Loucy (cell line): ENCODE measurements around the gene CTXN3.
"Not testable (repeated sequence)": the region's sequence is repeated elsewhere in the genome, so short reads cannot be mapped to it uniquely, and the experiment has no call there.

Experiments used
- H2AFZ ChIP-seq: fragments of 200-600 bp; sonication (generic); 2 replicates; pipeline ENCODE4 v1.6.0; 2016; ENCODE audit warnings: antibody characterized with exemption, mild to moderate bottlenecking, low read length, moderate library complexity
- H3F3A ChIP-seq: fragments of 200-600 bp; 2 replicates; pipeline ENCODE4 v1.6.0; 2016; ENCODE audit warnings: antibody characterized with exemption, low read depth, mild to moderate bottlenecking
- H3K27me3 ChIP-seq: fragments of 200-600 bp; sonication (generic); 2 replicates; pipeline ENCODE4 v1.6.1; 2014; ENCODE audit warnings: low read length, mild to moderate bottlenecking; ENCODE audit not compliant: insufficient read depth, poor library complexity, severe bottlenecking
- H3K36me3 ChIP-seq: fragments of 200-600 bp; sonication (generic); 2 replicates; pipeline ENCODE4 v1.6.1; 2016; ENCODE audit warnings: low read length; ENCODE audit not compliant: insufficient read depth
- H3K4me1 ChIP-seq: fragments of 200-600 bp; sonication (generic); 2 replicates; pipeline ENCODE4 v1.5.1; 2014; ENCODE audit warnings: low read length, mild to moderate bottlenecking; ENCODE audit not compliant: insufficient read depth, poor library complexity, severe bottlenecking
- H3K4me2 ChIP-seq: fragments of 200-600 bp; sonication (generic); 2 replicates; pipeline ENCODE4 v1.6.0; 2014; ENCODE audit warnings: antibody characterized with exemption, low read length, low read depth, mild to moderate bottlenecking; ENCODE audit not compliant: poor library complexity, severe bottlenecking
- H3K4me3 ChIP-seq: fragments of 200-600 bp; sonication (generic); 2 replicates; pipeline ENCODE4 v1.5.1; 2014; ENCODE audit warnings: low read length, mild to moderate bottlenecking, mixed read lengths; ENCODE audit not compliant: poor library complexity, severe bottlenecking
- H3K79me2 ChIP-seq: fragments of 200-600 bp; sonication (generic); 2 replicates; pipeline ENCODE4 v1.6.1; 2014; ENCODE audit warnings: low read length; ENCODE audit not compliant: insufficient read depth
- H3K9ac ChIP-seq: fragments of 200-600 bp; sonication (generic); 2 replicates; pipeline ENCODE4 v1.6.0; 2014; ENCODE audit warnings: mild to moderate bottlenecking, low read depth, low read length, moderate library complexity; ENCODE audit not compliant: poor library complexity, severe bottlenecking
- H3K9me2 ChIP-seq: fragments of 200-600 bp; sonication (generic); replicated peaks from 2 replicates; pipeline ENCODE4 v1.6.1; 2016; ENCODE audit warnings: low read depth, low read length, mixed read lengths
- H3K9me3 ChIP-seq: fragments of 200-600 bp; sonication (generic); 2 replicates; pipeline ENCODE4 v1.6.1; 2014; ENCODE audit warnings: mild to moderate bottlenecking, antibody characterized with exemption, low read length, low read depth; ENCODE audit not compliant: insufficient read depth
- H4K20me1 ChIP-seq: fragments of 200-600 bp; sonication (generic); 2 replicates; pipeline ENCODE4 v1.6.0; 2014; ENCODE audit warnings: antibody characterized with exemption, low read length, mild to moderate bottlenecking; ENCODE audit not compliant: insufficient read depth, poor library complexity, severe bottlenecking
- EZH2phosphoT487 ChIP-seq: fragments of 200-600 bp; IDR thresholded peaks from 2 replicates; pipeline ENCODE4 v1.6.1; 2018; ENCODE audit warnings: antibody characterized with exemption, mild to moderate bottlenecking, moderate library complexity, borderline replicate concordance
- TF ChIP-seq, protein P1 (sequence below): fragments of 200-600 bp; sonication (generic); conservative IDR thresholded peaks from 2 replicates; pipeline ENCODE4 v1.5.1; 2014; ENCODE audit warnings: mild to moderate bottlenecking, antibody characterized with exemption, low read length

Gene CTXN3

GRCh38 chr5:127667926-127668325 is 19.0 kb downstream of the CTXN3 start:
- H3K27me3 ChIP-seq, result no peaks in the 10 kb centered on the region
- no peak for TF ChIP-seq EZH2phosphoT487
- TF ChIP-seq, protein P1, sequence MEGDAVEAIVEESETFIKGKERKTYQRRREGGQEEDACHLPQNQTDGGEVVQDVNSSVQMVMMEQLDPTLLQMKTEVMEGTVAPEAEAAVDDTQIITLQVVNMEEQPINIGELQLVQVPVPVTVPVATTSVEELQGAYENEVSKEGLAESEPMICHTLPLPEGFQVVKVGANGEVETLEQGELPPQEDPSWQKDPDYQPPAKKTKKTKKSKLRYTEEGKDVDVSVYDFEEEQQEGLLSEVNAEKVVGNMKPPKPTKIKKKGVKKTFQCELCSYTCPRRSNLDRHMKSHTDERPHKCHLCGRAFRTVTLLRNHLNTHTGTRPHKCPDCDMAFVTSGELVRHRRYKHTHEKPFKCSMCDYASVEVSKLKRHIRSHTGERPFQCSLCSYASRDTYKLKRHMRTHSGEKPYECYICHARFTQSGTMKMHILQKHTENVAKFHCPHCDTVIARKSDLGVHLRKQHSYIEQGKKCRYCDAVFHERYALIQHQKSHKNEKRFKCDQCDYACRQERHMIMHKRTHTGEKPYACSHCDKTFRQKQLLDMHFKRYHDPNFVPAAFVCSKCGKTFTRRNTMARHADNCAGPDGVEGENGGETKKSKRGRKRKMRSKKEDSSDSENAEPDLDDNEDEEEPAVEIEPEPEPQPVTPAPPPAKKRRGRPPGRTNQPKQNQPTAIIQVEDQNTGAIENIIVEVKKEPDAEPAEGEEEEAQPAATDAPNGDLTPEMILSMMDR, result no peak
- H4K20me1 ChIP-seq, result no peaks in the 10 kb centered on the region
- no peak overlapping the region for H3K4me2 ChIP-seq
- no peaks in the 10 kb centered on the region for H3K9me3 ChIP-seq
- no peaks in the 10 kb centered on the region for H3K79me2 ChIP-seq
- no peaks in the 10 kb centered on the region for H3F3A ChIP-seq
- no peaks in the 10 kb centered on the region for H3K36me3 ChIP-seq
- no peak overlapping the region for H2AFZ ChIP-seq
- H3K9me2 ChIP-seq, result no peaks in the 10 kb centered on the region
- H3K9ac ChIP-seq, result no peak overlapping the region
- no peaks in the 10 kb centered on the region for H3K4me1 ChIP-seq
- no peak overlapping the region for H3K4me3 ChIP-seq

DNA sequence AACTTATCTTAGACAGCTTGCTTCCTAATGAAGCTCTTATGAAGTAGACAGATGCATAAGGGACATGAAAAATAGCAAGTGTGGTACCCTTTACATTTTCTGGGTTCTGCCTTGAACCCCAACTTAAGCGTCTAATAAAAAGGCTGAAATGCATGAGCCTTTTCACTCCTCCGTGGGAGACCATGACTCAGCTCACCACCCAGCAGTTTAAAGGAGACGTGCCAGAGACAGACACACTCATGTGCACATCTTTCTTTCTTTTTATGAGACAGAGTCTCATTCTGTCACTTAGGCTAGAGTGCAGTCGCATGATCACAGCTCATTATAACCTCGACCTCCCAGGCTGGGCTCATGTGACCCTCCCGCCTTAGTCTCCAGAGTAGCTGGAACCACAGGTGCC is 22.3 kb downstream of the CTXN3 start:
- TF ChIP-seq, protein P1, result no peak
- no peak for TF ChIP-seq EZH2phosphoT487
- Histone ChIP-seq H3K9ac (no peak overlapping the region), H3K4me1 (no peaks in the 10 kb centered on the region), H3K9me3 (no peaks in the 10 kb centered on the region), H3K36me3 (no peaks in the 10 kb centered on the region), H3F3A (no peaks in the 10 kb centered on the region), H2AFZ (no peak overlapping the region), H3K4me2 (no peak overlapping the region), H4K20me1 (no peaks in the 10 kb centered on the region), H3K79me2 (no peaks in the 10 kb centered on the region), H3K4me3 (no peak overlapping the region), H3K9me2 (no peaks in the 10 kb centered on the region), H3K27me3 (no peaks in the 10 kb centered on the region)

DNA sequence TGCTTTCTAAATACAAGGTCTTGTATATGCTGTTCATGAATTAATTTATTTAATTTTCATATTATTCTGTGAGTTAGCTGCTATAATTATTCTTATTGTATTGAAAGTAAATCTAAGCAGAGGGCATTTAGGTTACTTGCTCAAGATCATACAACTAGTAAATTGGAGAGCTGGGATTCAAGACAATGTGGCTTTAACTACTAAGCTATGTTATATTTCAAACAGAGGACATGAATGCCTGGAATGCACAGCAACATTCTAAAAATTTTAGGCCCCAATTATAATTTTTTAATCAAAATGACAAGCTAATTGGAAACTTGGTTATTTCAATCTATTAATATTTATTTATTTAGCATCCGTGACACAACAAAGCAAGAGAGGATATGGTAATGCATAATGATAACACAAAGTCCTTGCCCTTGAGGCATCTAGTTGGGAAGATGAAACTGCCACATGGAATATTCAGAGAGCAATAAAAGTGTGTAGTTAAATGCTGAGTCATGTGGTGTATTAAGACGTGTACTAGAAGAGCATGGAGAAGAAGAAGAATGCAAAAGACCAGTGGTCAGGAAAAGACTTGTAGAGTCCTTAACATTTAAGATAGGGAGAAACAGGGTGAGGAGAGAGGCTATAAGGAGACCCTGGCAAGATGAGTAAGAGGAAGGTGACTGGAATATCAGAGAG is 24.4 kb downstream of the CTXN3 start:
- H3K79me2 ChIP-seq, result no peaks in the 10 kb centered on the region
- no peaks in the 10 kb centered on the region for H3K36me3 ChIP-seq
- TF ChIP-seq, protein P1, result no peak
- no peak for TF ChIP-seq EZH2phosphoT487
- no peaks in the 10 kb centered on the region for H3K27me3 ChIP-seq
- H3K9me3 ChIP-seq, result no peaks in the 10 kb centered on the region
- H3F3A ChIP-seq, result no peaks in the 10 kb centered on the region
- H3K9me2 ChIP-seq, result no peaks in the 10 kb centered on the region
- H3K9ac ChIP-seq, result no peak overlapping the region
- no peak overlapping the region for H3K4me3 ChIP-seq
- no peak overlapping the region for H2AFZ ChIP-seq
- no peaks in the 10 kb centered on the region for H3K4me1 ChIP-seq
- no peak overlapping the region for H3K4me2 ChIP-seq
- no peaks in the 10 kb centered on the region for H4K20me1 ChIP-seq

- H3F3A ChIP-seq, H3K36me3 ChIP-seq, H3K79me2 ChIP-seq, H3K27me3 ChIP-seq, H3K9me3 ChIP-seq, H3K4me2 ChIP-seq, H3K4me3 ChIP-seq, H3K4me1 ChIP-seq, H3K9me2 ChIP-seq, H4K20me1 ChIP-seq, H2AFZ ChIP-seq, H3K9ac ChIP-seq: not testable (repeated sequence)
Observed at GRCh38 chr5:127676951-127677350, 28.1 kb downstream of the CTXN3 start.

DNA sequence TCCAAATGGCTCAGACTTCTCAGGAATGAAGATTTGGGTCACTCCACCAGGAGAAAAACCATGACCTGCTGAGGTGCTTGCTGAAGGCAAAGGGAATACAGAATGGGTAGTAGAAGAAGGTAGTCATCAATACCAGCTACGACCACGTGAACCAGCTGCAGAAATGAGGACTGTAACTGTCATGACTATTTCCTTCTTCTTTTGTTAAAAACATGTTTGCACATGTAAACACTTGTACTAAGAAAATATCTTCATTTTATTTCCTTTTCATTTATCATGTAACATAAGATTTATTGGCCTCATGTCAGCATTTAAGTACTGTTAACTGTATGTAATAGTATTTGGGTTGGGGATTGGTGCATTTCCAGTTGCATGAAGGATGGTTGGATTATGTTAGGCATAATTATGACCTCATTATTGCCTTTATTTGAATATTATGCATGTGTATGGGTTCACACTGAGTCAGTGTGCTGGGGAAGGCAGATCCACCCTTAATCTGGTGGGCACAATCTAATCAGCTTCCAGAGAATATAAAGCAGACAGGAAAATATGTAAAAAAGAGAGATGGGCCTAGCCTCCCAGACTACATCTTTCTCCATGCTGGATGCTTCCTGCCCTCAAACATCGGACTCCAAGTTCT is 30.9 kb downstream of the CTXN3 start:
- not testable (repeated sequence) for H2AFZ ChIP-seq, H3K36me3 ChIP-seq, H3K4me1 ChIP-seq, H3K9ac ChIP-seq, H3K27me3 ChIP-seq, H3K4me2 ChIP-seq, H4K20me1 ChIP-seq, H3K9me2 ChIP-seq, H3K9me3 ChIP-seq, H3K79me2 ChIP-seq, H3F3A ChIP-seq, H3K4me3 ChIP-seq
